Activated naive CD4-positive, alpha-beta T cell treated with anti-CD3 and anti-CD28 coated beads, Interleukin-2, amount 50 U/mL, for 72 hours (primary cell): ENCODE data around the gene TSPAN18. TPM values are rescaled to one million over a fixed set of nuclear protein-coding genes. Genes with fewer than 3 reads are reported as not detected.

Experiments used
- ATAC-seq, 2 donors: fragments of 150-1000 bp; cut with Tn5 transposase; 2 replicates each; pipeline ENCODE4 v1.10.0; 2021; ENCODE audit warnings: mild to moderate bottlenecking in 2 of 2, moderate library complexity in 2 of 2
- DNase-seq, 2 donors: peaks; one replicate each; pipeline ENCODE4 v3.0.0; 2021 to 2022; ENCODE audit warnings: low spot score in 2 of 2
- H3K27ac Mint-ChIP-seq, 2 donors: one replicate each; pipeline ENCODE4 v1.8.0; 2022; ENCODE audit warnings: mild to moderate bottlenecking in 2 of 2, mixed read lengths in 2 of 2
- H3K36me3 Mint-ChIP-seq, 2 donors: one replicate each; pipeline ENCODE4 v1.8.0; 2022; ENCODE audit warnings: mixed read lengths in 2 of 2
- H3K9me3 Mint-ChIP-seq, 2 donors: one replicate each; pipeline ENCODE4 v1.8.0; 2022; ENCODE audit warnings: mixed read lengths in 2 of 2
- total RNA-seq, 2 donors: library from RNA; stranded (reverse); gene quantifications; one replicate each; pipeline ENCODE4 v1.2.3, GENCODE V29; 2022

TSPAN18 gene
- total RNA-seq, 2 donors from 2014 or later: 2.3 to 3.6 TPM

- Mint-ChIP-seq H3K9me3 (no peaks in the 10 kb centered on the region), H3K27ac (no peak overlapping the region), H3K36me3 (no peaks in the 10 kb centered on the region)
- peak in 1 of 2 donors; percentile 5 for ATAC-seq
- peak in 1 of 2 donors; percentile 50 for DNase-seq
These were observed 20.1 kb downstream of the TSPAN18 start for GRCh38 chr11:44746894-44747293.

GRCh38 chr11:44747316-44747715, 20.6 kb downstream of the TSPAN18 start:
- Mint-ChIP-seq H3K9me3 (no peaks in the 10 kb centered on the region), H3K27ac (peak overlapping the region in 1 of 2 donors; percentile 20), H3K36me3 (no peaks in the 10 kb centered on the region)
- ATAC-seq (peak in 1 of 2 donors; percentile 67), DNase-seq (peak in 1 of 2 donors; percentile 16)

- Mint-ChIP-seq H3K27ac (peak overlapping the region in 1 of 2 donors; percentile 20), H3K36me3 (no peaks in the 10 kb centered on the region), H3K9me3 (no peaks in the 10 kb centered on the region)
- peak in 1 of 2 donors; percentile 20 for DNase-seq
- peak in 1 of 2 donors; percentile 70 for ATAC-seq
These were observed 21.1 kb downstream of the TSPAN18 start for GRCh38 chr11:44747836-44748235.

- H3K9me3 Mint-ChIP-seq: no peaks in the 10 kb centered on the region
- no peak for ATAC-seq
- no peaks in the 10 kb centered on the region for H3K36me3 Mint-ChIP-seq
- H3K27ac Mint-ChIP-seq: no peak overlapping the region
- peak in 1 of 2 donors; percentile 11 for DNase-seq
These were observed 21.8 kb downstream of the TSPAN18 start for GRCh38 chr11:44748606-44749005.

GRCh38 chr11:44749189-44749588, 22.4 kb downstream of the TSPAN18 start:
- DNase-seq (peak in 1 of 2 donors; percentile 14), ATAC-seq (no peak)
- Mint-ChIP-seq H3K36me3 (no peaks in the 10 kb centered on the region), H3K9me3 (no peaks in the 10 kb centered on the region), H3K27ac (no peak overlapping the region)

GRCh38 chr11:44750551-44751465, 24.0 kb downstream of the TSPAN18 start:
- no peaks in the 10 kb centered on the region for H3K9me3 Mint-ChIP-seq
- no peaks in the 10 kb centered on the region for H3K36me3 Mint-ChIP-seq
- H3K27ac Mint-ChIP-seq: no peak overlapping the region
- ATAC-seq (no peak), DNase-seq (peak in 1 of 2 donors; percentile 30)

GRCh38 chr11:44752300-44752699, 25.5 kb downstream of the TSPAN18 start:
- no peak overlapping the region for H3K27ac Mint-ChIP-seq
- H3K9me3 Mint-ChIP-seq: peaks cover 0 to 5% of the 10 kb centered on the region in 2 donors
- DNase-seq (no peak), ATAC-seq (no peak)
- H3K36me3 Mint-ChIP-seq: no peaks in the 10 kb centered on the region

GRCh38 chr11:44752713-44753112, 26.0 kb downstream of the TSPAN18 start:
- no peak overlapping the region for H3K27ac Mint-ChIP-seq
- peaks cover 0 to 5% of the 10 kb centered on the region in 2 donors for H3K9me3 Mint-ChIP-seq
- no peak for ATAC-seq

GRCh38 chr11:44753961-44754645, 27.3 kb downstream of the TSPAN18 start:
- peaks cover 0 to 5% of the 10 kb centered on the region in 2 donors for H3K36me3 Mint-ChIP-seq
- no peak for ATAC-seq
- H3K27ac Mint-ChIP-seq: no peak overlapping the region
- no peak for DNase-seq
- peaks cover 3 to 10% of the 10 kb centered on the region in 2 donors for H3K9me3 Mint-ChIP-seq

More at GRCh38 chr11:44752713-44753112, 26.0 kb downstream of the TSPAN18 start:
- H3K36me3 Mint-ChIP-seq: no peaks in the 10 kb centered on the region
- no peak for DNase-seq

GRCh38 chr11:44754876-44755555, 28.3 kb downstream of the TSPAN18 start:
- ATAC-seq (no peak), DNase-seq (no peak)
- Mint-ChIP-seq H3K36me3 (peaks cover 0 to 10% of the 10 kb centered on the region in 2 donors), H3K9me3 (peaks cover 3 to 15% of the 10 kb centered on the region in 2 donors), H3K27ac (no peak overlapping the region)

GRCh38 chr11:44755556-44756523, 29.1 kb downstream of the TSPAN18 start:
- DNase-seq: no peak
- Mint-ChIP-seq H3K36me3 (peaks cover 0 to 10% of the 10 kb centered on the region in 2 donors), H3K27ac (no peak overlapping the region)

GRCh38 chr11:44758983-44759382, 32.2 kb downstream of the TSPAN18 start:
- DNase-seq: no peak
- Mint-ChIP-seq H3K36me3 (peaks cover 0 to 10% of the 10 kb centered on the region in 2 donors), H3K9me3 (peaks cover 3 to 15% of the 10 kb centered on the region in 2 donors), H3K27ac (no peak overlapping the region)
- ATAC-seq: no peak

More at GRCh38 chr11:44755556-44756523, 29.1 kb downstream of the TSPAN18 start:
- ATAC-seq: no peak
- peaks cover 3 to 15% of the 10 kb centered on the region in 2 donors for H3K9me3 Mint-ChIP-seq

GRCh38 chr11:44759743-44760476, 33.1 kb downstream of the TSPAN18 start:
- peaks cover 0 to 10% of the 10 kb centered on the region in 2 donors for H3K36me3 Mint-ChIP-seq
- no peak overlapping the region for H3K27ac Mint-ChIP-seq
- peaks cover 3 to 15% of the 10 kb centered on the region in 2 donors for H3K9me3 Mint-ChIP-seq
- ATAC-seq: no peak
- DNase-seq: peak in 1 of 2 donors; percentile 11

- no peak for ATAC-seq
- DNase-seq: no peak
- Mint-ChIP-seq H3K36me3 (peaks cover 0 to 10% of the 10 kb centered on the region in 2 donors), H3K27ac (no peak overlapping the region), H3K9me3 (peaks cover 3 to 15% of the 10 kb centered on the region in 2 donors)
These were observed 33.7 kb downstream of the TSPAN18 start for GRCh38 chr11:44760477-44760872.
